IMR-90 (cell line): ENCODE measurements around the gene CAMTA1. TPM values are rescaled to one million over a fixed set of nuclear protein-coding genes. Genes with fewer than 3 reads are reported as not detected.

ENCODE experiments used
- ATAC-seq: fragments of 200-7000 bp; cut with Tn5 transposase; 2 replicates; pipeline ENCODE4 v1.9.1; 2020; ENCODE audit warnings: low read depth, mild to moderate bottlenecking, moderate library complexity
- BruUV-seq: library from RNA; stranded (reverse); fragments of 400-500 nt; replicated peaks from 2 replicates; lab custom pipeline; 2021; lab: Mats Ljungman, UMichigan
- CTCF ChIA-PET: fragments of 300-600 bp; formaldehyde crosslinking; extraction: SDS; loops from one replicate; lab custom pipeline; 2021; ENCODE audit warnings: antibody characterized with exemption; lab: Yijun Ruan, JAX
- POLR2A ChIA-PET: fragments of 300-600 bp; sonication (Branson Sonifier 250); formaldehyde crosslinking; loops from one replicate; lab custom pipeline; 2022; ENCODE audit warnings: antibody characterized with exemption; ENCODE audit not compliant: unreplicated experiment; lab: Charles Lee
- DNase-seq: peaks from one replicate; pipeline ENCODE4 v3.0.0; 2013
- H2AFZ ChIP-seq: replicated peaks from 2 replicates; pipeline ENCODE3; 2013; ENCODE audit warnings: low read length, mild to moderate bottlenecking; ENCODE audit not compliant: poor library complexity
- H2AK5ac ChIP-seq: 2 replicates; pipeline ENCODE4 v1.6.1; 2013; ENCODE audit warnings: low read depth, low read length, inconsistent platforms
- H2AK9ac ChIP-seq: replicated peaks from 2 replicates; pipeline ENCODE3; 2013; ENCODE audit warnings: mild to moderate bottlenecking, low read depth, low read length, moderate library complexity; ENCODE audit not compliant: poor library complexity
- H2BK120ac ChIP-seq: 2 replicates; pipeline ENCODE4 v1.6.1; 2013; ENCODE audit warnings: low read depth, low read length, inconsistent platforms
- H2BK15ac ChIP-seq: 3 replicates; pipeline ENCODE4 v1.6.1; 2013; ENCODE audit warnings: low read depth, low read length, inconsistent platforms
- H2BK20ac ChIP-seq: 2 replicates; pipeline ENCODE4 v1.6.1; 2013; ENCODE audit warnings: low read depth, mild to moderate bottlenecking, inconsistent platforms, low read length, moderate library complexity
- H2BK5ac ChIP-seq: 2 replicates; pipeline ENCODE4 v1.6.1; 2013; ENCODE audit warnings: mild to moderate bottlenecking, low read depth, low read length, inconsistent platforms; ENCODE audit not compliant: poor library complexity, severe bottlenecking
- H3K14ac ChIP-seq: replicated peaks from 2 replicates; pipeline ENCODE4 v1.6.1; 2013; ENCODE audit warnings: low read depth, low read length, inconsistent platforms
- H3K18ac ChIP-seq: 2 replicates; pipeline ENCODE4 v1.6.1; 2013; ENCODE audit warnings: low read depth, low read length, control low read depth
- H3K23ac ChIP-seq: 2 replicates; pipeline ENCODE4 v1.6.1; 2013; ENCODE audit warnings: low read depth, low read length, inconsistent platforms
- H3K27ac ChIP-seq: 2 replicates; pipeline ENCODE4 v1.5.1; 2013; ENCODE audit warnings: mild to moderate bottlenecking, control low read depth, low read length; ENCODE audit not compliant: insufficient read depth
- H3K27me3 ChIP-seq: 2 replicates; pipeline ENCODE4 v1.6.1; 2013; ENCODE audit warnings: low read length; ENCODE audit not compliant: control insufficient read depth, insufficient read depth
- H3K36me3 ChIP-seq: 2 replicates; pipeline ENCODE4 v1.6.1; 2013; ENCODE audit warnings: low read length, mixed read lengths; ENCODE audit not compliant: control insufficient read depth, insufficient read depth
- H3K4ac ChIP-seq: 2 replicates; pipeline ENCODE4 v1.6.1; 2013; ENCODE audit warnings: low read depth, low read length, inconsistent platforms
- H3K4me1 ChIP-seq: 2 replicates; pipeline ENCODE4 v1.6.1; 2013; ENCODE audit warnings: low read length, mixed read lengths; ENCODE audit not compliant: control insufficient read depth, insufficient read depth
- H3K4me2 ChIP-seq: 2 replicates; pipeline ENCODE4 v1.6.1; 2013; ENCODE audit warnings: low read depth, mild to moderate bottlenecking, control low read depth, low read length, moderate library complexity
- H3K4me3 ChIP-seq: 2 replicates; pipeline ENCODE4 v1.5.1; 2013; ENCODE audit warnings: low read depth, mild to moderate bottlenecking, control low read depth, low read length, moderate library complexity; ENCODE audit not compliant: insufficient read depth
- H3K56ac ChIP-seq: 2 replicates; pipeline ENCODE4 v1.6.1; 2013; ENCODE audit warnings: low read length, inconsistent platforms; ENCODE audit not compliant: insufficient read depth; ENCODE audit errors: extremely low read depth
- H3K79me1 ChIP-seq, 2 experiments: 2 replicates each; pipeline ENCODE4 v1.6.1; 2013; ENCODE audit warnings: low read length in 2 of 2, inconsistent platforms in 1 of 2, low read depth in 1 of 2
- H3K9ac ChIP-seq: 2 replicates; pipeline ENCODE4 v1.6.1; 2013; ENCODE audit warnings: low read depth, low read length, control low read depth
- H3K9me1 ChIP-seq: 2 replicates; pipeline ENCODE4 v1.6.1; 2013; ENCODE audit warnings: low read length, inconsistent platforms; ENCODE audit not compliant: insufficient read depth
- H3K9me3 ChIP-seq: 2 replicates; pipeline ENCODE4 v1.6.1; 2013; ENCODE audit warnings: low read length; ENCODE audit not compliant: control insufficient read depth, insufficient read depth
- H4K20me1 ChIP-seq: 2 replicates; pipeline ENCODE4 v1.6.1; 2013; ENCODE audit warnings: low read length, inconsistent platforms; ENCODE audit not compliant: insufficient read depth
- H4K5ac ChIP-seq: 2 replicates; pipeline ENCODE4 v1.6.1; 2013; ENCODE audit warnings: mild to moderate bottlenecking, low read depth, low read length, control low read depth
- H4K8ac ChIP-seq, 2 experiments: 2 replicates each; pipeline ENCODE4 v1.6.1; 2013; ENCODE audit warnings: low read depth in 2 of 2, low read length in 2 of 2, control low read depth in 1 of 2, inconsistent platforms in 1 of 2
- H4K91ac ChIP-seq: 2 replicates; pipeline ENCODE4 v1.6.1; 2013; ENCODE audit warnings: low read depth, low read length, inconsistent platforms; ENCODE audit not compliant: insufficient read depth
- BHLHE40 ChIP-seq: fragments of 150-350 bp; IDR thresholded peaks from 2 replicates; pipeline ENCODE4 v1.6.1; 2016; ENCODE audit warnings: mild to moderate bottlenecking, low read depth, low read length
- CEBPB ChIP-seq: IDR thresholded peaks from 2 replicates; pipeline ENCODE4 v1.6.1; 2012; ENCODE audit warnings: low read depth, low read length, improper control_type of control experiment
- CHD1 ChIP-seq: IDR thresholded peaks from 2 replicates; pipeline ENCODE4 v1.6.1; 2012; ENCODE audit warnings: low read depth, low read length, improper control_type of control experiment
- CTCF ChIP-seq: conservative IDR thresholded peaks from 2 replicates; pipeline ENCODE4 v1.5.1; 2012; ENCODE audit warnings: mild to moderate bottlenecking, low read depth, low read length, improper control_type of control experiment
- ELK1 ChIP-seq: fragments of 150-350 bp; IDR thresholded peaks from 2 replicates; pipeline ENCODE4 v1.6.1; 2016; ENCODE audit warnings: low read depth, mild to moderate bottlenecking, low read length, moderate library complexity, borderline replicate concordance
- FOS ChIP-seq: fragments of 150-350 bp; IDR thresholded peaks from 2 replicates; pipeline ENCODE4 v1.6.1; 2016; ENCODE audit warnings: low read depth, low read length
- MAFK ChIP-seq: IDR thresholded peaks from 2 replicates; pipeline ENCODE4 v1.6.1; 2012; ENCODE audit warnings: low read depth, low read length, improper control_type of control experiment
- MAZ ChIP-seq: IDR thresholded peaks from 2 replicates; pipeline ENCODE4 v1.6.1; 2012; ENCODE audit warnings: low read depth, mild to moderate bottlenecking, low read length, improper control_type of control experiment, moderate library complexity, borderline replicate concordance
- MXI1 ChIP-seq: IDR thresholded peaks from 2 replicates; pipeline ENCODE4 v1.6.1; 2012; ENCODE audit warnings: low read depth, mild to moderate bottlenecking, low read length, moderate library complexity, borderline replicate concordance
- NFE2L2 ChIP-seq: fragments of 150-350 bp; IDR thresholded peaks from 2 replicates; pipeline ENCODE4 v1.6.1; 2016; ENCODE audit warnings: low read depth, mild to moderate bottlenecking, low read length
- POLR2A ChIP-seq: IDR thresholded peaks from 2 replicates; pipeline ENCODE4 v1.6.1; 2012; ENCODE audit warnings: mild to moderate bottlenecking, low read depth, low read length
- RAD21 ChIP-seq: IDR thresholded peaks from 2 replicates; pipeline ENCODE4 v1.6.1; 2012; ENCODE audit warnings: low read length, improper control_type of control experiment
- RCOR1 ChIP-seq: IDR thresholded peaks from 2 replicates; pipeline ENCODE4 v1.6.1; 2012; ENCODE audit warnings: mild to moderate bottlenecking, low read length, improper control_type of control experiment; ENCODE audit not compliant: insufficient replicate concordance
- RFX5 ChIP-seq: IDR thresholded peaks from 2 replicates; pipeline ENCODE4 v1.8.0; 2012; ENCODE audit warnings: low read depth, mild to moderate bottlenecking, low read length, moderate library complexity
- SMC3 ChIP-seq: fragments of 150-350 bp; IDR thresholded peaks from 2 replicates; pipeline ENCODE4 v1.6.1; 2016; ENCODE audit warnings: low read depth, mild to moderate bottlenecking, antibody characterized with exemption, low read length, moderate library complexity
- USF2 ChIP-seq: fragments of 150-350 bp; IDR thresholded peaks from 2 replicates; pipeline ENCODE4 v1.6.1; 2017; ENCODE audit warnings: mild to moderate bottlenecking, antibody characterized with exemption, low read length, low read depth
- WGBS, 2 experiments: methylation state at CpG; one replicate each; pipeline versions ENCODE4 v1.1.5 to v1.1.7; 2013; ENCODE audit warnings: missing lambda C conversion rate in 2 of 2; ENCODE audit not compliant: insufficient read length in 1 of 2; ENCODE audit errors: extremely low coverage in 2 of 2; 5-methylcytosine and 5-hydroxymethylcytosine counted together
- dilution Hi-C: fragments of 300-500 bp; cut with HindIII; formaldehyde crosslinking; loops from one replicate; pipeline ENCODE4 v1.14.3; 2018; ENCODE audit warnings: low sequenced_read_pairs; ENCODE audit not compliant: unreplicated experiment
- in situ Hi-C: fragments of 300-500 bp; cut with MboI; formaldehyde crosslinking; loops from 3 replicates; pipeline ENCODE4 v1.14.3; 2019; ENCODE audit warnings: low sequenced_read_pairs, inconsistent platforms, mixed read lengths
- intact Hi-C: fragments of 100-400 bp; cut with micrococcal nuclease; formaldehyde crosslinking; loops from 2 replicates; pipeline ENCODE4 v1.10.0; 2022
- polyA plus RNA-seq, 3 experiments: library from polyadenylated mRNA; depleted of rRNA; stranded (reverse); fragments of >200 nt; gene quantifications; 2 replicates each; pipeline ENCODE4 v1.2.3, GENCODE V29; 2012; ENCODE audit warnings: low replicate concordance in 1 of 3
- total RNA-seq: library from RNA; depleted of rRNA; stranded (reverse); fragments of >200 nt; gene quantifications from 2 replicates; pipeline ENCODE4 v1.2.3, GENCODE V29; 2012

CAMTA1 gene
- total and polyA plus RNA-seq, 2 of the 4 experiments (the other 2 are of a cell fraction), result 35.5 to 74.3 TPM

- ChIA-PET POLR2A (no interaction called here), CTCF (no interaction called here)
- H2BK120ac ChIP-seq, result no peak overlapping the region
- H3K27me3 ChIP-seq, result no peaks in the 10 kb centered on the region
- H3K23ac ChIP-seq, result no peak overlapping the region
- no peak overlapping the region for H2AK9ac ChIP-seq
- WGBS, 2 experiments, result 60% methylated on average over 1 of the region's 9 CpGs; no CpG with 5 or more reads in 1 of the 2 experiments
- peaks cover 9% of the 10 kb centered on the region; the same call in 1 of the 2 replicates for H3K9me1 ChIP-seq
- H3K9me3 ChIP-seq, result no peaks in the 10 kb centered on the region
- in situ Hi-C loops (no loop called here), intact Hi-C loops (no loop called here), dilution Hi-C loops (no loop called here)
- H3K56ac ChIP-seq, result no peak overlapping the region
- no peak overlapping the region for H3K4ac ChIP-seq
- H3K79me1 ChIP-seq, result no peaks in the 10 kb centered on the region
- no peak overlapping the region for H3K14ac ChIP-seq
- no peaks in the 10 kb centered on the region for H4K20me1 ChIP-seq
- H3K36me3 ChIP-seq, result no peaks in the 10 kb centered on the region
- H2BK20ac ChIP-seq, result no peak overlapping the region
- H3K4me2 ChIP-seq, result no peak overlapping the region
- no peak overlapping the region for H3K18ac ChIP-seq
- no peak overlapping the region for H3K4me3 ChIP-seq
- H3K9ac ChIP-seq, result no peak overlapping the region
- H4K5ac ChIP-seq, result no peak overlapping the region
- BruUV-seq, result no TSS peak
- ATAC-seq, result no peak
- no peak overlapping the region for H4K8ac ChIP-seq
- H4K91ac ChIP-seq, result no peak overlapping the region
- no peak overlapping the region for H2BK5ac ChIP-seq
- DNase-seq, result no peak
- TF ChIP-seq RAD21, result no peak
- TF ChIP-seq FOS, result no peak
- no peak for TF ChIP-seq CEBPB
- no peak for TF ChIP-seq MAZ
- TF ChIP-seq CHD1, result no peak
- no peak for TF ChIP-seq MXI1
- TF ChIP-seq ELK1, result no peak
- no peak for TF ChIP-seq SMC3
- no peak for TF ChIP-seq POLR2A
- TF ChIP-seq MAFK, result no peak
- no peak for TF ChIP-seq NFE2L2
- TF ChIP-seq RFX5, result no peak
- no peak for TF ChIP-seq CTCF
- no peak for TF ChIP-seq RCOR1
- no peak for TF ChIP-seq BHLHE40
- no peak for TF ChIP-seq USF2
- peaks cover 8% of the 10 kb centered on the region for H3K4me1 ChIP-seq
- H2AFZ ChIP-seq, result no peak overlapping the region
- no peak overlapping the region for H2BK15ac ChIP-seq
- H2AK5ac ChIP-seq, result no peak overlapping the region
- no peak overlapping the region for H3K27ac ChIP-seq
Measured at GRCh38 chr1:7405844-7406500, 620.7 kb downstream of the CAMTA1 start.
